ENCODE measurements around the gene COPS3. TPM values are rescaled to one million over a fixed set of nuclear protein-coding genes. Genes with fewer than 3 reads are reported as not detected.
A peak's percentile ranks its signal among the peaks of the same experiment; 100 is the strongest.

The COPS3 gene
- total RNA-seq, 1 experiment from 2014 or later = 113 TPM

GRCh38 chr17:17315142-17315821, 34.2 kb upstream of the COPS3 start:
- no peak overlapping the region for H3T11ph ChIP-seq (ENCODE audit: low read length)
- H2BK20ac ChIP-seq (ENCODE audit: low read depth, low read length, poor library complexity, severe bottlenecking) = no peak overlapping the region
- Mint-ChIP-seq H3K36me3 (ENCODE audit: insufficient read depth in 1 of 3, low read depth in 3 of 3) (peaks cover 9 to 27% (median 11%) of the 10 kb centered on the region in 3 experiments; a peak in 6 of 7 replicates), H3K4me3 (peak overlapping the region in 1 of 2 experiments; percentile 19; a peak in 1 of 5 replicates), H3K4me1 (peaks cover 10 to 11% of the 10 kb centered on the region in 2 experiments; a peak in 3 of 4 replicates), H3K9me3 (peaks cover 4% of the 10 kb centered on the region in 2 experiments), H3K27me3 (ENCODE audit: low read depth) (no peaks in the 10 kb centered on the region), H3K27ac (peak overlapping the region in 2 of 3 experiments; percentile 88 to 93; a peak in 4 of 7 replicates)
- no peak overlapping the region for H4K8ac ChIP-seq (replicated peaks; ENCODE audit: insufficient read length, low read depth, low read length)
- H3K79me2 ChIP-seq (ENCODE audit: insufficient read depth, low read length) = no peaks in the 10 kb centered on the region
- no peak overlapping the region for H2BK15ac ChIP-seq (ENCODE audit: low read depth, low read length)
- H3K4me2 ChIP-seq (ENCODE audit: insufficient read depth, insufficient read length, low read length) = no peak overlapping the region
- H3K9ac ChIP-seq (ENCODE audit: extremely low read depth, insufficient read length, low read length) = no peak overlapping the region
- no peak overlapping the region for H2BK120ac ChIP-seq (ENCODE audit: low read depth, low read length, poor library complexity, severe bottlenecking)
- no peak overlapping the region for H2BK5ac ChIP-seq (ENCODE audit: insufficient read length, low read length)
- no peak for DNase-seq
- no peak for TF ChIP-seq CTCF (conservative IDR thresholded peaks at IDR 0.05)
- peaks cover 2% of the 10 kb centered on the region for H3K23me2 ChIP-seq (ENCODE audit: insufficient read length, low read depth, low read length, poor library complexity, severe bottlenecking)
- no peaks in the 10 kb centered on the region for H3K27me3 ChIP-seq (ENCODE audit: insufficient read depth, low read length)
- no peak overlapping the region for H4K91ac ChIP-seq (ENCODE audit: insufficient read length, low read depth, low read length)
- H3K27ac ChIP-seq (ENCODE audit: insufficient read length, low read depth, low read length) = no peak overlapping the region
- WGBS (ENCODE audit: extremely low coverage, insufficient read length, low lambda C conversion rate) = no CpG with 5 or more reads among the region's 6 CpGs
- H2AFZ ChIP-seq (ENCODE audit: low read length) = no peak overlapping the region
- H3K56ac ChIP-seq (ENCODE audit: insufficient read length, low read depth, low read length) = no peak overlapping the region
- no peak overlapping the region for H3K23ac ChIP-seq (ENCODE audit: insufficient read length, low read depth, low read length)
- H3K18ac ChIP-seq (ENCODE audit: insufficient read length, low read depth, low read length) = no peak overlapping the region
- no peaks in the 10 kb centered on the region for H3K9me3 ChIP-seq (ENCODE audit: control insufficient read depth, low read depth, low read length)
- H3K4me1 ChIP-seq (ENCODE audit: insufficient read depth, low read length) = 0 out of 2 replicates have a peak, but pooled peaks cover 3% of the 10 kb centered on the region
- no peak overlapping the region for H3K14ac ChIP-seq (ENCODE audit: insufficient read depth, low read length)
- no peak overlapping the region for H2AK5ac ChIP-seq (ENCODE audit: insufficient read length, low read length)
- H3K79me1 ChIP-seq (ENCODE audit: insufficient read depth, low read depth, low read length, poor library complexity, severe bottlenecking) = no peaks in the 10 kb centered on the region
- H3K4ac ChIP-seq (ENCODE audit: low read depth, low read length) = no peak overlapping the region
- H4K5ac ChIP-seq (ENCODE audit: insufficient read length, low read depth, low read length) = no peak overlapping the region
- H4K20me1 ChIP-seq (ENCODE audit: control insufficient read depth, insufficient read depth, insufficient read length) = no peaks in the 10 kb centered on the region
- no peak overlapping the region for H2BK12ac ChIP-seq (ENCODE audit: insufficient read length, low read depth, low read length)
